Thyroid gland (tissue), 4 donors: Measurements from ENCODE around the gene MYADML2.

Experiments used
- POLR2A ChIP-seq, 2 donors: fragments of 450-650 bp; IDR thresholded peaks; one replicate each; pipeline ENCODE4 v1.6.1; 2017; ENCODE audit warnings: antibody characterized with exemption in 2 of 2, mild to moderate bottlenecking in 2 of 2, moderate library complexity in 1 of 2
- TF ChIP-seq, protein P1 (sequence below), 6 experiments: fragments of 200-600 bp in 3 of 6; fragments of 450-650 bp in 3 of 6; sonication (generic) in 3 of 6; IDR thresholded peaks; one replicate each; pipeline ENCODE4 v1.5.1; 2016 to 2019; ENCODE audit warnings: antibody characterized with exemption in 6 of 6, mild to moderate bottlenecking in 2 of 6, inconsistent platforms in 1 of 6, moderate library complexity in 1 of 6

DNA sequence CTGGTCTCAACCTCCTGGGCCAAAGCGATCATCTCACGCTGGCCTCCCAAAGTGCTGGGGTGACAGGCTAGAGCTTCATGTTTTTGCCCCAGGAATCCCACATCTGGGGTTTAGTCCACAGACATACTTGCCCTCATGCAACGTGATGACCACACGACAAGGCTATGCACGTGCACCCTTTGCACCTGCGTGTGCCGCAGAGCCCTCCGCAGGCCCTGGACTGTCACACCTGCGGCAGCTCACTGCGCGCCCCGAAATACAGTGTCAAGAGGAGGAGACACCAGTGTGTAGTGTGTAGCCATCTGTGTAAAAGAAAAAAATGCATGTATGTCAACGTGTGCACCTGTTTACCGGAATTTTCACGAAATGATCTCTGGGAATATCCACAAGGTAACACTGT, 3.5 kb upstream of the MYADML2 start:
- TF ChIP-seq, protein P1, sequence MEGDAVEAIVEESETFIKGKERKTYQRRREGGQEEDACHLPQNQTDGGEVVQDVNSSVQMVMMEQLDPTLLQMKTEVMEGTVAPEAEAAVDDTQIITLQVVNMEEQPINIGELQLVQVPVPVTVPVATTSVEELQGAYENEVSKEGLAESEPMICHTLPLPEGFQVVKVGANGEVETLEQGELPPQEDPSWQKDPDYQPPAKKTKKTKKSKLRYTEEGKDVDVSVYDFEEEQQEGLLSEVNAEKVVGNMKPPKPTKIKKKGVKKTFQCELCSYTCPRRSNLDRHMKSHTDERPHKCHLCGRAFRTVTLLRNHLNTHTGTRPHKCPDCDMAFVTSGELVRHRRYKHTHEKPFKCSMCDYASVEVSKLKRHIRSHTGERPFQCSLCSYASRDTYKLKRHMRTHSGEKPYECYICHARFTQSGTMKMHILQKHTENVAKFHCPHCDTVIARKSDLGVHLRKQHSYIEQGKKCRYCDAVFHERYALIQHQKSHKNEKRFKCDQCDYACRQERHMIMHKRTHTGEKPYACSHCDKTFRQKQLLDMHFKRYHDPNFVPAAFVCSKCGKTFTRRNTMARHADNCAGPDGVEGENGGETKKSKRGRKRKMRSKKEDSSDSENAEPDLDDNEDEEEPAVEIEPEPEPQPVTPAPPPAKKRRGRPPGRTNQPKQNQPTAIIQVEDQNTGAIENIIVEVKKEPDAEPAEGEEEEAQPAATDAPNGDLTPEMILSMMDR (IDR thresholded peaks at IDR 0.05): no peak
- TF ChIP-seq POLR2A (IDR thresholded peaks at IDR 0.05): no peak
